GM04503 (cell line): ENCODE data around the gene MYORG.
"Not testable (repeated sequence)": the region's sequence is repeated elsewhere in the genome, so short reads cannot be mapped to it uniquely, and the experiment has no call there.

Experiments used
- DNase-seq: peaks from one replicate; pipeline ENCODE4 v3.0.0-alpha.2; 2012; ENCODE audit warnings: low read depth

Gene MYORG

DNA sequence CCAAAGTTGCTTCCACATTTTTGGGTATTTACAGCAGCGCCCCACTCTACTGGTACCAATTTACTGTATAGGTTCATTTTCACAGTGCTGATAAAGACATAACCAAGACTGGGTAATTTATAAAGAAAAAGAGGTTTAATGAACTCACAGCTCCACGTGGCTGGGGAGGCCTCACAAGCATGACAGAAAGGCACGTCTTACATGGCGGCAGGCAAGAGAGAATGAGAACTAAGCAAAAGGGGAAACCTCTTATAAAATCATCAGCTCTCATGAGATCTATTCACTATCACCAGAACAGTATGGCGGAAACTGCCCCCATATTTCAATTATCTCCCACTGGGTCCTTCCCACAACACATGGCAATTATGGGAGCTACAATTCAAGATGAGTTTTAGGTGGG lies 7.9 kb downstream of the MYORG start:
- DNase-seq: not testable (repeated sequence)

DNA sequence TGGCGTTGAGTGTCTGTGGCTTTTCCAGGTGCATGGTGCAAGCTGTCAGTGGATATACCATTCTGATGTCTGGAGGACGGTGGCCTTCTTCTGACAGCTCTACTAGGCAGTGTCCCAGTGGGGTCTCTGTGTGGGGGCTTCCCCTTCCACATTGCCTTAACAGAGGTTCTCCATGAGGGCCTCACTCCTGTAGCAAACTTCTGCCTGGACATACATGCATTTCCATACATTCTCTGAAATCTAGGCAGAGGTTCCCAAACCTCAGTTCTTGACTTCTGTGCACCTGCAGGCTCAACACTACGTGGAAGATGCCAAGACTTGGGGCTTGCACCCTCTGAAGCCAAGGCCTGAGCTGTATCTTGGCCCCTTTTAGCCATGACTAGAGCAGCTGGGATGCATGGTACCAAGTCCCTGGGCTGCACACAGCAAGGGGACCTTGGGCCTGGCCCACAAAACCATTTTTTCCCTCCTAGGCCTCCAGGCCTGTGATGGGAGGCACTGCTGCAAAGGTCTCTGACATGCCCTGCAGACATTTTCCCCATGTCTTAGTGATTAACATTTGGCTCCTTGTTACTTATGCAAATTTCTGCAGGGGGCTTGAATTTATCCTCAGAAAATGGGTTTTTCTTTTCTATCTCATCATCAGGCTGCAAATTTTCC lies 8.8 kb downstream of the MYORG start:
- not testable (repeated sequence) for DNase-seq

DNA sequence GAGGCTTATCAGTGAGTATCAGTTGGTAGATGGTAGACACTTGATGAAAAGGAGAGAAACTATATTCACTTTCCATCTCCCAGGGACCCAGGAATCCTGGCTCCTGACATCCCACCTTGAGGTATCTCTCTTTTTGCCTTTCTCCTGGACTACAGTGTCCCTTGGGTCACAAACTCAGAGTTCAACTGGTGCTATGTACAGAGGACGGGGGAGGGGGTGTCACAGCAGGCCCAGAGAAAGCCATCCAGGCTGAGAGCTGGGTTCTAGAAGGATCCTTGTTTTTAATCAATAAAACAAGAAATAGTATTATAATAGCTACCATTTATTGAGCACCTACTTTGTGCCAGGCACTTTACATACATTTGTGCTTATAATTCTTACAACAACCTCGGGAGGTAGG lies 10.3 kb downstream of the MYORG start:
- DNase-seq: no peak

DNA sequence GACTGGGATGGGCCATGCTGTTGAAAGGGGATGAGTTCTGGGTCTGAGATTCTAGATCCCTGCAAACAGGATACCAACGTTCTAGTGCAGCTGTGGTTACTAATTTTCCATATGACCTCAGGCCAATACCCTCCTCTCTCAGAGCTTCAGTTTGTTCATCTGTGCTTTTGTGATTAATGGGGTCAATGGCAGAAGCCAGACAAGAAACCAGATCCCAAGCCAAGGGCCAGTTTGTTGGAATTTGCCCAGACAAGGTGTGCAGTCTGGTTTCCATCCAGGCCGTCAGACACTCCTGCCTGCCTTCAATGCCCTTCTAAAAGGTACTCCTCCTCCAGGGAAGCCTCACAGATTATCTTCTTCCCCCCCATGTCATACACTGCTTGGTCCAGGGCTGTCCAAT lies 11.4 kb downstream of the MYORG start:
- no peak for DNase-seq

DNA sequence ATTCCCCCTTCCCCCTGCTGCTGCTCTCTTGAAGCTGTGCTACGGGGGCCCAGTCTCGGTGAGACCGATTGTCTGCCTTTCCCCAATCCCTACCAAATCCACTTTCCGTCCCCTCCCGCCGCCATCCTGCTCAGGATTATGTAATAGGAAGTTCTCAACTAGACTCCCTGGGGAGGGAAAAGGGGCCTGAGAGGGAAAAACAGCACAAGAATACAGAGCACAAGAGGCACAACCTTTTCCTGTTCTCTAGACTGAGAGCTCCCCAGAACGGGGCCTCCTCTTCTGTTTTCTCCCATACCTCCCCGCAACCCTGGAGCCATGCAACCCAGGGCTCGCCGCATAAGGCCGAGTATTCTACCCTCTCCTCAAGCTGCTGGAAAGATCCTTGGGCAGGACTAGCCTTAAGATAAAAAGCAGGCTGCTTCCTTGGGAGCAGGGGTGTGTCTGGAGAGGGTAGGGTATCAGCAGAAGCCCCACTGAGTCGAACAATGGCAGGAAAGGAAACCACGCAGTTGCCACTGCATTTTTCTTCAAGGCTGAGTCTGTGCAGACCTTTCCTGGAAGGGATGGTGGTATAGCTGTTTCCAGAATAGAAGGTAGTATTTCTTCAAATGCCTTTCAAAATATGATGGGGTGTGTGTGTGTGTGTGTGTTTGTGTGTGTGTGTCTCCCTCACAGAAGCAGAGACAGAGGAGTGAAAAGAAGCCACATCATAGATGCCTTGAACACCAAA lies 12.9 kb downstream of the MYORG start:
- DNase-seq: no peak

DNA sequence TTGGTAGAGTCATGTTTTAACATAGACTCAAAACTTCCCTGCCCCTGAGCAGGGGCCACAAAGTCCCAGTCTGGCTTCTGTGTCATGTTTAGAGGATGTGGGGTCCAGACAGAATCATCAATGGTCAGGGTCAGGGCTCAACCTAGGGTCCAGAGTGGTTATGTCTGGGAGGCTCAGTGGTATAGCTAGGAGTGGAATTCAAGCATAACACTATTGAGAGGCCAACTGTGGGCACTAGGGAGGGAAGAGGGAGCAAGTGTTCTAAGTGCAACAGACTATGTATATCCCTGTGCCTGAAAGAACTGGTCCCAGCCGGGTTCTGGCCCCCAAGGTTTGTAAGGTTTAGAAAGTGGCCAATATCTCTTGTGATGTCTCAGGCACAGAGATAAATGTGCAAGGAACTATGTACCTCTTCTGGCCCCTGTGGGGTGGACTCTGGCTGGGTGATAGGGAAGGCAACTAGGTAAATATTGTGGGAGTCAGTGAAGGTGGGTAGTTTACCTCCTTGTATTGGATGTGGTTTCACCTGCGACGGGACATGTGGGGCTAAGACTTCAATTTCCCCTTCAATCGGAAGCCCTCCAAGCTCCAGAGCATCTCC lies 14.0 kb downstream of the MYORG start:
- DNase-seq: no peak

DNA sequence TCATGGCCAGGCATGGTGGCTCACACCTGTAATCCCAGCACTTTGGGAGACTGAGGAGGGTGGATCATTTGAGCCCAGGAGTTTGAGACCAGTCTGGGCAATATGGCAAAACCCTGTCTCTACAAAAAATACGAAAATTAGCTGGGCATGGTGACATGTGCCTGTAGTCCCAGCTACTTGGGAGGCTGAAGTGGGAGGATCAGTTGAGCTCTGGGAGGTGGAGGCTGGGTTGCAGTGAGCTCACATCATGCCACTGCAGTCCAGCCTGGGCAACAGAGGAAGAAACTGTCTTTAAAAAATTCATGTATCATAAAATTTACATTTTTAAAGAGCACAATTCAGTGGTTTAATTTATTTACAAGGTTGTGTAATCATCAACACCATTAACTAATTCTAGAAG lies 23.7 kb downstream of the MYORG start:
- not testable (repeated sequence) for DNase-seq

DNA sequence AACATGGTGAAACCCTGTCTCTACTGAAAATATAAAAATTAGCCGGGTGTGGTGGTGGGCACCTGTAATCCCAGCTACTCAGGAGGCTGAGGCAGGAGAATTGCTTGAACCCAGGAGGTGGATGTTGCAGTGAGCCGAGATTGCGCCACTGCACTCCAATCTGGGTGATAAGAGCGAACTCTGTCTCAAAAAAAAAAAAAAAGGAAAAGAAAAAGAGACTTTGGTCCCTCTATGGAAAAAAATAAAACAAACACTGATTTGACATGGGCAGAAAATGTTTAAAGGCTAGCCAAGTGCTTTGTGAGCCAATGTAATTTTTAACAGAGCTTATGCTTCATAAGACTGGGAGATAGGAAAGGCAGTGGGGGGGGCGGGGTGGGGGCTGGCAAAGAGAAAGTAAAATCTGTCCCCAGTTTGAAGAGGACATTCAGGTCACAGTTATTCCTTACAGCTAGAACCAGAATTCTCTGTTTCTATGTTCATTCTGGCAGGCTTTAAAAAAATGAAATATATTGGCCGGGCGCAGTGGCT lies 24.5 kb downstream of the MYORG start:
- not testable (repeated sequence) for DNase-seq

DNA sequence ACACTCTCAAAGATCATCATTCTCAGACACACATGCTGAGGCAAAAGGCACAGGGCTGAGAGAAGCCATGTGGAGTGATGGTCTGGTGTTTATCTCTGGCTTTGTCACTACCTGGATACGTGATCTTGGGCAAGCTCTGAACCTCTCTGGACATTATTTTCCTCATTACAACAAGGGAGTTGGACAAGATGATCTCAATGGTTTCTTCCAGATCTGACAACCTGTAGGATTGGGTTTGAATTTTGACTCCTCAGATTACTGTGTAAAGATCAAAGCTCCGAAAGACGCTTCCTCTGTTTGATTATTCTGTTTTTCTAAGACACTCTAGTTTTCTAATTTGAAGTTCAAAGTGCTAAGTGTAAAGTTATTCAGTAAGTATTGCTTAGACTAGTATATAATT lies 27.4 kb downstream of the MYORG start:
- DNase-seq: no peak

DNA sequence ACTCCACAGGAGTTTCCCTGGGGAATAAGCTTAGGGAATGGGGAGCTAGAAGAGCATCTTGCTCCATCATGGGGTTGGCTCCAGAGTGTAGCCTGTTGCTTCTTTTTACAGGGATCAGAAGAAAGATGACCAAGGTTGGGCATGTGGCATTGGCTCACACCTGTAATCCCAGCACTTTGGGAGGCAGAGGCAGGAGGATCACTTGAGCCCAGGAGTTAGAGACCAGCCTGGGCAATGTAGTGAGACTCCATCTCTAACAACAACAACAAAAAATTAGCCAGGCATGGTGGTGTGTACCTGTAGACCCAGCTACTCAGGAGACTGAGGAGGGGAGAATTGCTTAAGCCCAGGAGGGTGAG lies 28.9 kb downstream of the MYORG start:
- no peak for DNase-seq

DNA sequence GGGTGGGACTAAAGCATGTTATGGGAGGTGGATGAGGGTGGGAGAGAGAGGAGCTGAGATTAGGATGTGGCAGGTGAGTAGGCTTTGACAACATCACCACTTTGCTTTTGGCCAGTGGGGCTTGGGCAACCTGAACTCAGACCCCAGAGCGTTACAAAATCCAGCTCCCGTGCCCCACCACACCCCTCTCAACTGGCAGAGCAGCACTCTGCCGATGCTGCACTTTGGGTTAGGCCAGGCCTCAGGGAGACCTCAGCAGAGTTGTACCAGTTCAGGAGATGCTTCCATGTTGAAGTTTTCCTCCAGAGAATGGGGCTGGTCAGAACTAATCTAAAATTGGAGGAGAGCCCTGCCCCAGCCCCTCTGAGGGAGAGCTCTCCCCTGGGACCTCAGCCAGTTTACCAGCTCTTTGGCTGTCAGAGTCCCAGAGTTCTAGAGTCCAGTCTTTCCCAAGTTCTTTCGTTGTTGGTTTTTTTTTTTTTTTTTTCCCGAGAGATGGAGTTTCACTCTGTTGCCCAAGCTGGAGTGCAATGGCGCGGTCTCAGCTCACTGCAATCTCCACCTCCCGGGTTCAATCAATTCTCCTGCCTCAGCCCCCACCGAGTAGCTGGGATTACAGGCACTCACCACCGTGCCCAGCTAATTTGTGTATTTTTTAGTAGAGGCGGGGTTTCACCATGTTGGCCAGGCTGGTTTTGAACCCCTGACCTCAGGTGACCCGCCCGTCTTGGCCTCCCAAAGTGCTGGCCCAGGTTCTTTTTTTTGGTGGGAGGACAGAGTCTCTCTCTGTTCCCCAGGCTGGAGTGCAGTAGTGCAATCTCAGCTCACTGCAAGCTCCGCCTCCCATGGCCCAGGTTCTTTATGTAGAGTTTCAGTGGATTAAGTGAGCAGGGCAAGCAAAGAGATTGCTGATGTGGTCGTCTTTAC lies 29.6 kb downstream of the MYORG start:
- no peak for DNase-seq

DNA sequence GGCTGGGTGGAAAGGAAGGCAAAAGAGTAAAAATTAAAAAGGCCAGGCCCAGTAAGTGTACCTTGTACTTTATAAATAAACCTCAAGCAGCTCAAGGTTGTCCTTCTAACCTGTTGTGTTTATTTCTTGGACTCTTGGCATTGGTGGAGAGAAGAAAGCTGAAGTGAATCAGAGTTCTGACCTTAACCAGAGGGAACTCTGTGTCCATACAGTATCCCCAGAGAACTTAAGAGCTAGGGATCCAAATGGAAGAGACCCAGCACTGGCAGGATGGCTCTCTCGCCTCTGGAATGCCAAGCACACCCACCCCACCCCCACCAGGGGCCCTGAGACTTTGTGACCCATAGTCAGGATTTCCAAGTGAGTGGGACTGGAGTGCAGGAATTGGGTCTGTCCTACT lies 33.1 kb downstream of the MYORG start:
- no peak for DNase-seq

DNA sequence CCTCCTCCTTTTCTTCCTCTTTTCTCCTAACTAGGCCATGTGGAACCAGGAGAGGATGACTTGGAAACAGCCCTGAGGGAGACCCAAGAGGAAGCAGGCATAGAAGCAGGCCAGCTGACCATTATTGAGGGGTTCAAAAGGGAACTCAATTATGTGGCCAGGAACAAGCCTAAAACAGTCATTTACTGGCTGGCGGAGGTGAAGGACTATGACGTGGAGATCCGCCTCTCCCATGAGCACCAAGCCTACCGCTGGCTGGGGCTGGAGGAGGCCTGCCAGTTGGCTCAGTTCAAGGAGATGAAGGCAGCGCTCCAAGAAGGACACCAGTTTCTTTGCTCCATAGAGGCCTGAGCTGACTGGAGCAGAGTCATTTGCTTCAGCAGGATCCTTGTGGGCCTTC lies 33.6 kb downstream of the MYORG start:
- DNase-seq: no peak

DNA sequence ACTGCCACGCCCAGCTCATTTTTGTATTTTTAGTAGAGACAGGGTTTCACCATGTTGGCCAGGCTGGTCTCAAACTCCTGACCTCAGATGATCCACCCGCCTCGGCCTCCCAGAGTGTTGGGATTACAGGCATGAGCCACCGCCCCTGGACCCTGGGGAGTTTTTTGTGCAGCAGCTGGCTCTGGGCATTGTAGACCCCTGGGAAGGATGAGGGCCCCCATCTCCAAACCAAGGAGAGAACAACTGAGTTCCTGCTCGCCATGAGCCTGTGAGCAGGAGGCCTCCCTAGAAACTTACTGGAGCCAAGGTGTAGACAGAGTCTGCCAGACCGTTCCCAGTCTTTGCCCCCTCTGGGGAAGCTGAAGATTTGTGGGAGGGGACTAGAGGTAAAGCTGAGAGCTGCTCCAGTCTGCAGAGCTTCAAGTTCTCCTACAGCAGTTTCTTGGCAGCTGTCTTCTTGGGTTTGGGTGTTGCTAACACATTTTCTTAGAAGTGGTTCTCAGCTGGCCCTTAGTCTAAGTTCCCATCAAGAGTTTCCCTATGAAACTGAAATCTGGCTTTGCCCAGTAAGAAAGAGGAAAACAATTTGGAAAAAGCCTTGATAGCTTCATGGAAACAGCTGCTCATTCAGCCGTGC lies 34.9 kb downstream of the MYORG start:
- DNase-seq: no peak

DNA sequence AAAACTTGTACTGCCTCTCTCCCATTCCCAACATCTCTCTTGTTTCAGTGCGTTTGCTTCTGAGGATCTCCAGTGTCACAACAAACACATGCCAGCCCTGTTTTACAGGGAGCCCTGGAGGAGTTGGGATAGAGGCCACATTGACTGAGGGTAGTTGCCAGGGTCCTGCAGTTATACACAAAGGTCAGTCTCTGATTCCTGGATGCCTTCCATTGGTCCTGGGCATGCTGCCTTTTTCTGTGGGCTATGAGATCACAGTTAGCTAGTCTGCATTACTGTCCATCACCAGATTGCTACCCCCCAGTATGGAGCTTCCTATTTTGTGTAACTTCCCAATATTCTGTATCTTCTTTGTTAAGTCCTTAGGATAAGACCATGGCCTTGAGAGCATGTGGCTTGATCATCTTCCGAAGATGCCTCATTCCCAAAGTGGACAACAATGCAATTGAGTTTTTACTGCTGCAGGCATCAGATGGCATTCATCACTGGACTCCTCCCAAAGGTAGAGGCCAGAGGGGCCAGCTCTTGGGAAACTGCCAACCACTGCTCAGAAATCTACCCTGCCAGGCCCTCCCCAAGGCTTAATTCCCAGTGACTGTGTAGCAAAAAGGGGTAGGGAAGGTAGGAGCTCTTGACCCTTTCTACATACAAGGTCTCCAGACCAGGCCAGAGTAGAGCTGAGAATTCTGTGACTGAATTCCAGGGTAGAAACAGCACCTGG lies 37.9 kb downstream of the MYORG start:
- no peak for DNase-seq

DNA sequence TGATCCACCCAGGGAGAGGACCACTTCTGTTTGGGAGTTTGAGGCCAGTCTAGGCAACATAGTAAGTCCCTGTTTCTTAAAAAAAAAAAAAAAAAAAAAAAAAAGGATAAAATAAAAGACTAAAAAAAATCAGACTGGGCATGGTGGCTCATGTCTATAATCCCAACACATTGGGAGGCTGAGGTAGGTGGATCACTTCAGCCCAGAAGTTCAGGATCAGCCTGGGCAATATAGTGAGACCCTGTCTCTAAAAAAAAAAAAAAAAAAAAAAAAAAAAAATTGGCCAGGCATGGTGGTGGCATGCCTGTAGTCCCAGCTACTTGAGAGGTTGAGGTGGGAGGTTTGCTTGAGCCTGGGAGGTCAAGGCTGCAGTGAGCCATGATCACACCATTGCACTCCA lies 38.6 kb downstream of the MYORG start:
- not testable (repeated sequence) for DNase-seq

DNA sequence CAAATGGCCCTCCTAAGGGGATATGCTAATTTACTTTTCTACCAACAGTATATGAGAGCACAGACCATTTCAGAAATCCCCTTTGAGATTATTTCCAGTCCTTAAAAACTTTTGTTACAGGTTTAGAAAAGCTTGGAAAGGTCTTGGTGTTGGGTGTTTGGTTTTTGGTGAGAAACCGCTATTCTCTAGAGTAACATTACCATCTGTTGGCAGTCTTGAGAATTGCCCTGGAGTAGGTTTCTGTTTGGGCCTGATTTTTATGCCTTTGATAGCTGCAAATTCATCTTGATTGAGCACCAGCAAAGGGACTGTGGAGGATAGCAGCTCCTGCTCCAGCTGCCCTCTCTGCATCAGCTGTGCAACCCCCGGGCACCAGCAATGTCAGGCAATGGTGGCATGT lies 39.3 kb downstream of the MYORG start:
- DNase-seq: no peak

DNA sequence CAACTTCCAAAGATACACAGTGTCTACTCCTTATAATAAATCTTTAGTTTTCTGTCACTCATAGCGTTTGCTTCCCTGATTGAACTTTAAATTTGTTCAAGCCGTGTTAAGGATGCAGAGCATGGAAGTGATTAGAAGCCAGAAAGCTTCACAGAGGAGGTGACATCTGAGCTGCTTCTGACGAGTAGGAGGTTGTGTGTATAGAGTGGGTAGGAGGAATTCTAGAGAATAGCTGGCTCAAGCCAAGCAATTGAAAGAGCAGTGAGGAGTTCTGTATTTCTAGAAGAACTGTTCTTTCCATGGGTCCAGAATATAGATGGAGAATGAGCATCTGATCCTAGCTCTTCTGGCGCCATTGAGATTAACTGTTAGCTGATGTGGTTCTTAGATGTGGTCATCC lies 41.3 kb downstream of the MYORG start:
- no peak for DNase-seq

DNA sequence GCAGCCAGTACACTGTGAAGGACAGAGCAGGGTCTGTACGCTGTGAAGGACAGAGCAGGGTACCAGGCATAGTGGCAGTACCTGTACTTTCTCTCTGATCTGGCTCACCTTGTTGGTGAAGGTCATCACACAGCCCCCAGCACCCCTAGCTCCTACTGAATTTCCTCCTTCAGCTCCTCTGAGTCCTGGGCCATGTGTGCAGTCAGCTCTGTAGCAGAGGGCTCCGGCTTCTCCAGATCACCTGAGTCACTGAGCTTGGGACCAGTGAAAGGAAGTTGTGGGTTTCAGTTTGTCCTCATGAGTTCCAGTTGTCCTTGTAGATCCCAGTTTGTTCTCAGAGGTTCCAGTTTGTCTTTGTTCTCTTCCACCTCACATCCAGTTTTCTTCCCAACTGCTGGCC lies 41.8 kb downstream of the MYORG start:
- no peak for DNase-seq

DNA sequence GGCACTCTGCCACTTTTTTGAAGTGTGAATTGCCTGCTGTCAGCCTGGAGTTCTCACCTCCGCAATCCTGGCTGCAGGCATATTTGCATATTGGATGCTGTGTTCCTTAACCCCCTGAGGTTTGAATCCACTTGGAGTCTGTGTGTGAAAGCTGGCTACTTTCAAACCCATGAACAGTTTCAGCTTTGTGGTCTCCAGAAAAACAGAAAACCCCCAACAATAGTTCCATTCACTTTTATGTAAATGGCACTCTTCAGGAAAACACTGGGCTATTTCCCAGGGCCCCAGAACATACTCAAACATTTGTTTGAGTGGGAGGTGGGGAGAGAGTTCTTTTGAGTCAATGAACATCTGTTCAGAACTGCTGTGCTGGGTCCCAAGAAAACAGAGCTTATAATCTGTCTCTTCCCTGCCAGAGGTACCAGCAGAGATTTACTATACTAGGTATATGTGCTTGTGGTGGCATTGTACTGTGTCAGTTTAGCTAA lies 42.3 kb downstream of the MYORG start:
- no peak for DNase-seq

DNA sequence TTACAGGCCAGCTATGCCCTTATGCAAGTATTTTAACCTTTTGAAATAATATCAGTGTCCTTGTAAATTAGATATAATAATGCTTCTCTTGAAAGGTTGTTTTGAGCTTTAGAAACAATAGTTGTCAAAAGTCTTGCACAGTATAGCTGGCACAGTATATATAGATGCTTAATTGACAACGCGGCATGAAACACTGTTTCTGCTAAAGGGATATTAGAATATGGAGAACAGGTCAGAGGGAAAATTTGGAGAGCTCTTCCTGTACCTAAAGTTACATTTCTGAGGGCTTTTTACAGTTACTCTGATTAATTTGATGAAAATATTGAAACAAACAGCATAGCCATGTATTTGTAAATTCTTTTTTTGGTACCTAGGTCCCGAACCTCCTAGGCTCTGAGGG lies 42.9 kb downstream of the MYORG start:
- DNase-seq: no peak
